Loucy (cell line): ENCODE results near the gene CLNK.

Experiments
- H2AFZ ChIP-seq: fragments of 200-600 bp; sonication (generic); 2 replicates; pipeline ENCODE4 v1.6.0; 2016; ENCODE audit warnings: antibody characterized with exemption, mild to moderate bottlenecking, low read length, moderate library complexity
- H3F3A ChIP-seq: fragments of 200-600 bp; 2 replicates; pipeline ENCODE4 v1.6.0; 2016; ENCODE audit warnings: antibody characterized with exemption, low read depth, mild to moderate bottlenecking
- H3K27me3 ChIP-seq: fragments of 200-600 bp; sonication (generic); 2 replicates; pipeline ENCODE4 v1.6.1; 2014; ENCODE audit warnings: low read length, mild to moderate bottlenecking; ENCODE audit not compliant: insufficient read depth, poor library complexity, severe bottlenecking
- H3K36me3 ChIP-seq: fragments of 200-600 bp; sonication (generic); 2 replicates; pipeline ENCODE4 v1.6.1; 2016; ENCODE audit warnings: low read length; ENCODE audit not compliant: insufficient read depth
- H3K4me1 ChIP-seq: fragments of 200-600 bp; sonication (generic); 2 replicates; pipeline ENCODE4 v1.5.1; 2014; ENCODE audit warnings: low read length, mild to moderate bottlenecking; ENCODE audit not compliant: insufficient read depth, poor library complexity, severe bottlenecking
- H3K4me2 ChIP-seq: fragments of 200-600 bp; sonication (generic); 2 replicates; pipeline ENCODE4 v1.6.0; 2014; ENCODE audit warnings: antibody characterized with exemption, low read length, low read depth, mild to moderate bottlenecking; ENCODE audit not compliant: poor library complexity, severe bottlenecking
- H3K4me3 ChIP-seq: fragments of 200-600 bp; sonication (generic); 2 replicates; pipeline ENCODE4 v1.5.1; 2014; ENCODE audit warnings: low read length, mild to moderate bottlenecking, mixed read lengths; ENCODE audit not compliant: poor library complexity, severe bottlenecking
- H3K79me2 ChIP-seq: fragments of 200-600 bp; sonication (generic); 2 replicates; pipeline ENCODE4 v1.6.1; 2014; ENCODE audit warnings: low read length; ENCODE audit not compliant: insufficient read depth
- H3K9ac ChIP-seq: fragments of 200-600 bp; sonication (generic); 2 replicates; pipeline ENCODE4 v1.6.0; 2014; ENCODE audit warnings: mild to moderate bottlenecking, low read depth, low read length, moderate library complexity; ENCODE audit not compliant: poor library complexity, severe bottlenecking
- H3K9me2 ChIP-seq: fragments of 200-600 bp; sonication (generic); replicated peaks from 2 replicates; pipeline ENCODE4 v1.6.1; 2016; ENCODE audit warnings: low read depth, low read length, mixed read lengths
- H3K9me3 ChIP-seq: fragments of 200-600 bp; sonication (generic); 2 replicates; pipeline ENCODE4 v1.6.1; 2014; ENCODE audit warnings: mild to moderate bottlenecking, antibody characterized with exemption, low read length, low read depth; ENCODE audit not compliant: insufficient read depth
- H4K20me1 ChIP-seq: fragments of 200-600 bp; sonication (generic); 2 replicates; pipeline ENCODE4 v1.6.0; 2014; ENCODE audit warnings: antibody characterized with exemption, low read length, mild to moderate bottlenecking; ENCODE audit not compliant: insufficient read depth, poor library complexity, severe bottlenecking
- CTCF ChIP-seq: fragments of 200-600 bp; sonication (generic); conservative IDR thresholded peaks from 2 replicates; pipeline ENCODE4 v1.5.1; 2014; ENCODE audit warnings: mild to moderate bottlenecking, antibody characterized with exemption, low read length
- EZH2phosphoT487 ChIP-seq: fragments of 200-600 bp; IDR thresholded peaks from 2 replicates; pipeline ENCODE4 v1.6.1; 2018; ENCODE audit warnings: antibody characterized with exemption, mild to moderate bottlenecking, moderate library complexity, borderline replicate concordance

Gene CLNK

GRCh38 chr4:10500776-10501175 lies 183.8 kb downstream of the CLNK start:
- Histone ChIP-seq H4K20me1 (no peaks in the 10 kb centered on the region), H3K4me1 (peaks cover 8% of the 10 kb centered on the region), H3K9me3 (no peaks in the 10 kb centered on the region), H3K27me3 (no peaks in the 10 kb centered on the region), H3K4me2 (no peak overlapping the region), H3K9ac (no peak overlapping the region), H3K9me2 (no peaks in the 10 kb centered on the region), H3K4me3 (no peak overlapping the region), H3K79me2 (no peaks in the 10 kb centered on the region), H3F3A (no peaks in the 10 kb centered on the region), H3K36me3 (no peaks in the 10 kb centered on the region), H2AFZ (no peak overlapping the region)
- TF ChIP-seq CTCF (no peak), EZH2phosphoT487 (no peak)

- H3K36me3 ChIP-seq, result no peaks in the 10 kb centered on the region
- no peak overlapping the region for H3K4me3 ChIP-seq
Measured at GRCh38 chr4:10496200-10496599, 188.4 kb downstream of the CLNK start.

GRCh38 chr4:10495651-10496050 lies 188.9 kb downstream of the CLNK start:
- Histone ChIP-seq H3K9ac (no peak overlapping the region), H3K9me2 (no peaks in the 10 kb centered on the region), H3K4me3 (no peak overlapping the region)

More at GRCh38 chr4:10496200-10496599, 188.4 kb downstream of the CLNK start:
- Histone ChIP-seq H3K27me3 (no peaks in the 10 kb centered on the region), H3K79me2 (no peaks in the 10 kb centered on the region), H3K9me2 (no peaks in the 10 kb centered on the region), H3K4me2 (no peak overlapping the region), H3K9me3 (no peaks in the 10 kb centered on the region), H3F3A (no peaks in the 10 kb centered on the region), H2AFZ (no peak overlapping the region), H3K9ac (no peak overlapping the region), H3K4me1 (peaks cover 8% of the 10 kb centered on the region), H4K20me1 (no peaks in the 10 kb centered on the region)
- TF ChIP-seq CTCF, result no peak
- TF ChIP-seq EZH2phosphoT487, result no peak

More at GRCh38 chr4:10495651-10496050, 188.9 kb downstream of the CLNK start:
- no peak overlapping the region for H2AFZ ChIP-seq
- no peaks in the 10 kb centered on the region for H3K9me3 ChIP-seq
- H4K20me1 ChIP-seq, result no peaks in the 10 kb centered on the region
- no peaks in the 10 kb centered on the region for H3K79me2 ChIP-seq
- TF ChIP-seq CTCF (no peak), EZH2phosphoT487 (no peak)
- no peaks in the 10 kb centered on the region for H3F3A ChIP-seq
- no peaks in the 10 kb centered on the region for H3K27me3 ChIP-seq
- no peak overlapping the region for H3K4me2 ChIP-seq
- peaks cover 8% of the 10 kb centered on the region for H3K4me1 ChIP-seq
- no peaks in the 10 kb centered on the region for H3K36me3 ChIP-seq
